Amygdala (tissue), 56 donors: ENCODE measurements around the gene CYB5B.
"Not testable (repeated sequence)": the region's sequence is repeated elsewhere in the genome, so short reads cannot be mapped to it uniquely, and the experiment has no call there.

ENCODE experiments used
- DNase-seq, 56 donors: peaks; one replicate each; lab custom pipeline; 2025; lab: John Stamatoyannopoulos, UW

CYB5B gene

GRCh38 chr16:69407702-69408323, 16.6 kb upstream of the CYB5B start:
- DNase-seq: no peak

- no peak for DNase-seq
Observed at GRCh38 chr16:69408475-69408874, 15.9 kb upstream of the CYB5B start.

GRCh38 chr16:69410219-69410990, 14.0 kb upstream of the CYB5B start:
- no peak for DNase-seq

GRCh38 chr16:69411064-69411985, 13.1 kb upstream of the CYB5B start:
- DNase-seq: no peak

- no peak for DNase-seq
Observed at GRCh38 chr16:69412287-69412686, 12.1 kb upstream of the CYB5B start.

GRCh38 chr16:69413045-69413664, 11.3 kb upstream of the CYB5B start:
- no peak for DNase-seq

GRCh38 chr16:69417520-69418199, 6.8 kb upstream of the CYB5B start:
- peak in 24 of 56 donors; percentile 6 to 60 (median 32) for DNase-seq

GRCh38 chr16:69419956-69420355, 4.5 kb upstream of the CYB5B start:
- DNase-seq: no peak

GRCh38 chr16:69423189-69423588, 1.2 kb upstream of the CYB5B start:
- no peak for DNase-seq

GRCh38 chr16:69424935-69425784, 741 bp downstream of the CYB5B start:
- DNase-seq: no peak

GRCh38 chr16:69428652-69429051, 4.2 kb downstream of the CYB5B start:
- DNase-seq: no peak

- DNase-seq: not testable (repeated sequence)
Observed at GRCh38 chr16:69429058-69429640, 4.7 kb downstream of the CYB5B start.

GRCh38 chr16:69431948-69432468, 7.6 kb downstream of the CYB5B start:
- DNase-seq: no peak

- DNase-seq: no peak
Observed at GRCh38 chr16:69434066-69434465, 9.6 kb downstream of the CYB5B start.

- DNase-seq: no peak
Observed at GRCh38 chr16:69435977-69436820, 11.8 kb downstream of the CYB5B start.

GRCh38 chr16:69436896-69437295, 12.5 kb downstream of the CYB5B start:
- DNase-seq: no peak

GRCh38 chr16:69438465-69438864, 14.0 kb downstream of the CYB5B start:
- DNase-seq: no peak

- DNase-seq: no peak
Observed at GRCh38 chr16:69440250-69440649, 15.8 kb downstream of the CYB5B start.
